DND-41 (cell line): ENCODE measurements around the gene SRGAP3.
A peak's percentile ranks its signal among the peaks of the same experiment; 100 is the strongest.

ENCODE experiments used
- ATAC-seq: fragments of 200-7000 bp; cut with Tn5 transposase; 3 replicates; pipeline ENCODE4 v1.9.1; 2021; ENCODE audit warnings: low read depth; ENCODE audit not compliant: insufficient read depth
- DNase-seq: peaks from one replicate; pipeline ENCODE4 v3.0.0-alpha.2; 2020
- H2AFZ ChIP-seq: 2 replicates; pipeline ENCODE4 v1.6.0; 2012; ENCODE audit warnings: low read depth, low read length
- H3K27ac ChIP-seq: 2 replicates; pipeline ENCODE4 v1.5.1; 2012; ENCODE audit warnings: low read length, inconsistent platforms
- H3K27me3 ChIP-seq: fragments of 200-600 bp; sonication (generic); 2 replicates; pipeline ENCODE4 v1.6.0; 2012; ENCODE audit warnings: low read length, mild to moderate bottlenecking, inconsistent platforms; ENCODE audit not compliant: insufficient read depth, poor library complexity
- H3K36me3 ChIP-seq: 2 replicates; pipeline ENCODE4 v1.5.1; 2012; ENCODE audit warnings: low read length, inconsistent platforms; ENCODE audit not compliant: insufficient read depth
- H3K4me1 ChIP-seq: 2 replicates; pipeline ENCODE4 v1.5.1; 2012; ENCODE audit warnings: mild to moderate bottlenecking, low read length; ENCODE audit not compliant: insufficient read depth
- H3K4me2 ChIP-seq: 2 replicates; pipeline ENCODE4 v1.6.0; 2012; ENCODE audit warnings: mild to moderate bottlenecking, moderate library complexity, low read length, inconsistent platforms; ENCODE audit not compliant: insufficient read depth
- H3K4me3 ChIP-seq, 2 experiments: fragments of 200-600 bp in 1 of 2; shearing (Covaris generic) in 1 of 2; 2 replicates each; pipeline ENCODE4 v1.5.1; 2012 to 2016; ENCODE audit warnings: inconsistent platforms in 2 of 2, low read length in 2 of 2, mild to moderate bottlenecking in 2 of 2, low read depth in 1 of 2, moderate library complexity in 1 of 2
- H3K79me2 ChIP-seq: 2 replicates; pipeline ENCODE4 v1.6.0; 2012; ENCODE audit warnings: low read length, inconsistent platforms; ENCODE audit not compliant: insufficient read depth
- H3K9ac ChIP-seq: 2 replicates; pipeline ENCODE4 v1.6.0; 2012; ENCODE audit warnings: low read depth, mild to moderate bottlenecking, inconsistent platforms, low read length, moderate library complexity
- H3K9me3 ChIP-seq: 2 replicates; pipeline ENCODE4 v1.5.1; 2012; ENCODE audit warnings: low read length, moderate library complexity, mild to moderate bottlenecking, inconsistent platforms; ENCODE audit not compliant: insufficient read depth, severe bottlenecking
- H4K20me1 ChIP-seq: 2 replicates; pipeline ENCODE4 v1.6.0; 2012; ENCODE audit warnings: low read length; ENCODE audit not compliant: insufficient read depth
- EZH2 ChIP-seq: IDR thresholded peaks from 3 replicates; pipeline ENCODE4 v1.6.1; 2012; ENCODE audit warnings: borderline replicate concordance, low read depth, mild to moderate bottlenecking, moderate library complexity, low read length, inconsistent platforms; ENCODE audit not compliant: severe bottlenecking
- TF ChIP-seq, protein P1 (sequence below): IDR thresholded peaks from 2 replicates; pipeline ENCODE4 v1.5.1; 2012; ENCODE audit warnings: borderline replicate concordance, low read length, moderate library complexity, mild to moderate bottlenecking; ENCODE audit not compliant: poor library complexity, severe bottlenecking; ENCODE audit errors: extremely low read depth

The SRGAP3 gene

DNA sequence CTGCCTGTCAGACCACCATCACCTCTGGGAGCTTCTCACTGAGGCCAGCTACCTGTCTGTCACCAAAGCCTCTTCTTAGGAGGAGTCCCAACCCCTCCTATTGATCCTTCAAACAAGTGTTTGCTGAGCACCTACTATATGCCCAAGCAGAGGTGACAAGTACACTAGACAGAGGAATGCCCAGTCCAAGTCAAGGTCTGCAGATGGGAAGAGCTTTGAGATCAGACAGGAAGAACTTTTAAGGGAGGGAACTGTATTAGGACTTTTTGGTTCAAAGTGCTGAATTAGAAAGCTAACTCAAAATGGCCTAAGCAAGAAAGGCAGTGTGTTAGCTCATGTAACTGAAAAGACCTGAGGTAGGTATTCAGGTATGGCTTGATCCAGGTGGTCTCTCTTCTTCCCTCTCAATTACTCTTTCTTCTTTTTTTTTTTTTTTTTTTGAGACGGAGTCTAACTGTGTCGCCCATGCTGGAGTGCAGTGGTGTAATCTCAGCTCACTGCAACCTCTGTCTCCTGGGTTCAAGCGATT is 282.6 kb downstream of the SRGAP3 start:
- H3K9ac ChIP-seq = no peak overlapping the region

GRCh38 chr3:8966150-8966819 is 283.2 kb downstream of the SRGAP3 start:
- Histone ChIP-seq H3K79me2 (peaks cover 20% of the 10 kb centered on the region), H3K9me3 (no peaks in the 10 kb centered on the region), H3K4me3 (no peak overlapping the region), H3K4me1 (peaks cover 23% of the 10 kb centered on the region), H3K27me3 (peaks cover 2% of the 10 kb centered on the region), H3K9ac (no peak overlapping the region), H3K27ac (no peak overlapping the region), H4K20me1 (no peaks in the 10 kb centered on the region; the same call in 1 of the 2 replicates), H2AFZ (no peak overlapping the region), H3K4me2 (no peak overlapping the region), H3K36me3 (no peaks in the 10 kb centered on the region)
- no peak for ATAC-seq
- DNase-seq = no peak
- TF ChIP-seq EZH2 = no peak
- TF ChIP-seq, protein P1, sequence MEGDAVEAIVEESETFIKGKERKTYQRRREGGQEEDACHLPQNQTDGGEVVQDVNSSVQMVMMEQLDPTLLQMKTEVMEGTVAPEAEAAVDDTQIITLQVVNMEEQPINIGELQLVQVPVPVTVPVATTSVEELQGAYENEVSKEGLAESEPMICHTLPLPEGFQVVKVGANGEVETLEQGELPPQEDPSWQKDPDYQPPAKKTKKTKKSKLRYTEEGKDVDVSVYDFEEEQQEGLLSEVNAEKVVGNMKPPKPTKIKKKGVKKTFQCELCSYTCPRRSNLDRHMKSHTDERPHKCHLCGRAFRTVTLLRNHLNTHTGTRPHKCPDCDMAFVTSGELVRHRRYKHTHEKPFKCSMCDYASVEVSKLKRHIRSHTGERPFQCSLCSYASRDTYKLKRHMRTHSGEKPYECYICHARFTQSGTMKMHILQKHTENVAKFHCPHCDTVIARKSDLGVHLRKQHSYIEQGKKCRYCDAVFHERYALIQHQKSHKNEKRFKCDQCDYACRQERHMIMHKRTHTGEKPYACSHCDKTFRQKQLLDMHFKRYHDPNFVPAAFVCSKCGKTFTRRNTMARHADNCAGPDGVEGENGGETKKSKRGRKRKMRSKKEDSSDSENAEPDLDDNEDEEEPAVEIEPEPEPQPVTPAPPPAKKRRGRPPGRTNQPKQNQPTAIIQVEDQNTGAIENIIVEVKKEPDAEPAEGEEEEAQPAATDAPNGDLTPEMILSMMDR = no peak

More for the DNA sequence above, 282.6 kb downstream of the SRGAP3 start:
- Histone ChIP-seq H2AFZ (no peak overlapping the region), H4K20me1 (no peaks in the 10 kb centered on the region; the same call in 1 of the 2 replicates), H3K4me3 (no peak overlapping the region), H3K4me1 (peaks cover 18% of the 10 kb centered on the region), H3K27me3 (peaks cover 3% of the 10 kb centered on the region), H3K79me2 (peaks cover 14% of the 10 kb centered on the region), H3K27ac (no peak overlapping the region), H3K9me3 (no peaks in the 10 kb centered on the region), H3K36me3 (no peaks in the 10 kb centered on the region), H3K4me2 (no peak overlapping the region)
- no peak for DNase-seq
- ATAC-seq = no peak
- no peak for TF ChIP-seq EZH2
- TF ChIP-seq, protein P1 = no peak

GRCh38 chr3:8964436-8965370 is 284.7 kb downstream of the SRGAP3 start:
- Histone ChIP-seq H3K27ac (no peak overlapping the region), H3K9ac (no peak overlapping the region), H3K36me3 (peaks cover 3% of the 10 kb centered on the region; the same call in 1 of the 2 replicates), H3K4me1 (peaks cover 33% of the 10 kb centered on the region), H4K20me1 (peaks cover 4% of the 10 kb centered on the region; the same call in 1 of the 2 replicates), H3K27me3 (no peaks in the 10 kb centered on the region), H2AFZ (peak overlapping the region; percentile 81), H3K4me2 (no peak overlapping the region), H3K9me3 (no peaks in the 10 kb centered on the region), H3K79me2 (peaks cover 36% of the 10 kb centered on the region), H3K4me3 (no peak overlapping the region)
- DNase-seq = no peak
- no peak for TF ChIP-seq EZH2
- TF ChIP-seq, protein P1 = no peak
- ATAC-seq = no peak
